Neuronal stem cell (in vitro differentiated cells): ENCODE measurements around the gene CRYBA2.

ENCODE experiments used
- DNase-seq: peaks from one replicate; pipeline ENCODE4 v3.0.0-alpha.2; 2013; ENCODE audit warnings: low spot score
- H2AFZ ChIP-seq: one replicate; pipeline ENCODE4 v1.6.1; 2013; ENCODE audit warnings: mild to moderate bottlenecking, low read length, inconsistent platforms
- H2AK5ac ChIP-seq: 2 replicates; pipeline ENCODE4 v1.6.1; 2013; ENCODE audit warnings: low read depth, mild to moderate bottlenecking, inconsistent platforms, low read length, moderate library complexity, mixed read lengths
- H2BK120ac ChIP-seq: 2 replicates; pipeline ENCODE4 v1.6.1; 2013; ENCODE audit warnings: low read depth, mild to moderate bottlenecking, inconsistent platforms, low read length, moderate library complexity, mixed read lengths
- H2BK12ac ChIP-seq: one replicate; pipeline ENCODE4 v1.6.1; 2013; ENCODE audit warnings: low read length, inconsistent platforms
- H2BK15ac ChIP-seq: 2 replicates; pipeline ENCODE4 v1.6.1; 2013; ENCODE audit warnings: mild to moderate bottlenecking, low read length, inconsistent platforms, mixed read lengths
- H2BK5ac ChIP-seq: one replicate; pipeline ENCODE4 v1.6.1; 2013; ENCODE audit warnings: inconsistent platforms, mild to moderate bottlenecking, low read length, moderate library complexity
- H3K14ac ChIP-seq: one replicate; pipeline ENCODE4 v1.6.1; 2013; ENCODE audit warnings: low read length, inconsistent platforms
- H3K18ac ChIP-seq: 2 replicates; pipeline ENCODE4 v1.6.1; 2013; ENCODE audit warnings: low read length, inconsistent platforms
- H3K23ac ChIP-seq: 2 replicates; pipeline ENCODE4 v1.6.1; 2013; ENCODE audit warnings: low read depth, mild to moderate bottlenecking, mixed read lengths, low read length, inconsistent platforms; ENCODE audit not compliant: poor library complexity
- H3K27ac ChIP-seq: replicated peaks from 3 replicates; pipeline ENCODE4 v1.5.1; 2013; ENCODE audit warnings: low read length, inconsistent platforms
- H3K27me3 ChIP-seq, 3 experiments: 2 replicates each; pipeline ENCODE4 v1.6.1; 2013; ENCODE audit warnings: low read length in 3 of 3, mild to moderate bottlenecking in 2 of 3, inconsistent platforms in 1 of 3, low read depth in 1 of 3, mixed read lengths in 1 of 3, moderate library complexity in 1 of 3; ENCODE audit not compliant: control insufficient read depth in 3 of 3, insufficient read depth in 3 of 3
- H3K36me3 ChIP-seq, 2 donors: replicated peaks in 1 of 2; 2 replicates each; pipeline ENCODE4 v1.6.1; 2013; ENCODE audit warnings: low read length in 2 of 2; ENCODE audit not compliant: control insufficient read depth in 2 of 2, insufficient read depth in 2 of 2
- H3K4ac ChIP-seq: 2 replicates; pipeline ENCODE4 v1.6.1; 2013; ENCODE audit warnings: inconsistent platforms, mild to moderate bottlenecking, low read length, moderate library complexity
- H3K4me1 ChIP-seq, 2 donors: 1 replicate in 1 of 2; 2 replicates in 1 of 2; pipeline ENCODE4 v1.6.1; 2013; ENCODE audit warnings: low read length in 2 of 2, low read depth in 1 of 2; ENCODE audit not compliant: control insufficient read depth in 2 of 2, insufficient read depth in 1 of 2
- H3K4me2 ChIP-seq: one replicate; pipeline ENCODE4 v1.6.1; 2013; ENCODE audit warnings: mild to moderate bottlenecking, low read length, inconsistent platforms; ENCODE audit not compliant: insufficient read depth, poor library complexity, severe bottlenecking
- H3K4me3 ChIP-seq, 2 donors: 2 replicates each; pipeline ENCODE4 v1.5.1; 2013; ENCODE audit warnings: low read length in 2 of 2, mild to moderate bottlenecking in 2 of 2, inconsistent platforms in 1 of 2, moderate library complexity in 1 of 2
- H3K79me1 ChIP-seq: one replicate; pipeline ENCODE4 v1.6.1; 2013; ENCODE audit warnings: low read depth, mild to moderate bottlenecking, inconsistent platforms, low read length, moderate library complexity
- H3K9ac ChIP-seq: one replicate; pipeline ENCODE4 v1.6.1; 2013; ENCODE audit warnings: mild to moderate bottlenecking, low read depth, low read length, inconsistent platforms; ENCODE audit not compliant: poor library complexity
- H3K9me3 ChIP-seq, 2 donors: replicated peaks in 1 of 2; 2 replicates each; pipeline versions ENCODE3 to v1.6.1; 2013; ENCODE audit warnings: low read length in 2 of 2, mild to moderate bottlenecking in 2 of 2, inconsistent platforms in 1 of 2, low read depth in 1 of 2, mixed read lengths in 1 of 2, moderate library complexity in 1 of 2; ENCODE audit not compliant: control insufficient read depth in 2 of 2, insufficient read depth in 1 of 2
- H4K8ac ChIP-seq: one replicate; pipeline ENCODE4 v1.6.1; 2013; ENCODE audit warnings: low read depth, mild to moderate bottlenecking, inconsistent platforms, low read length, moderate library complexity
- H4K91ac ChIP-seq: one replicate; pipeline ENCODE4 v1.6.1; 2013; ENCODE audit warnings: low read length, low read depth, mild to moderate bottlenecking, inconsistent platforms; ENCODE audit not compliant: poor library complexity
- WGBS, 2 donors: extraction: QIAGEN DNeasy Blood & Tissue Kit; methylation state at CpG; one replicate each; pipeline ENCODE4 v1.1.7; 2013; ENCODE audit warnings: missing lambda C conversion rate in 2 of 2, mixed read lengths in 1 of 2; ENCODE audit not compliant: insufficient read length in 2 of 2, insufficient replicate concordance in 1 of 2; ENCODE audit errors: extremely low coverage in 2 of 2; 5-methylcytosine and 5-hydroxymethylcytosine counted together

CRYBA2 gene

DNA sequence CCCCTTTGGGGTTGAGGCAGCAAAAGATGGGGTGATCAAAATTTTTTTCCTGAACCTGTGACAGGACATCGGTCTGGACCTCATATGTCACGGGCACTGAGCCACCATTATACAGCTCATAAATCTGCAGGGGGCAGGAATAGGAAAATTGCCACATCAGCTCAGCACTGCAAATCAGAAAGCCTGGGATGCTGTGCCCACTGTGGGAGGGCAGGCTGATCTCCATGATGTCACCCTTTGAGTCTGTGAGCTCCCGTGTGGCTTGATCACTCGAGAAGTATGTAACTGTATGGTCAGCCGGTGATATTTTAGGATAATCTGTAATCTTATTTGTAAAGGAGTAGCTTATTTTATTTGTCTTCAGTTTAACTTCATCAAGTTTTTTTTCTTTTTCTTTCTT, 17.7 kb upstream of the CRYBA2 start:
- Histone ChIP-seq H3K4me1 (peaks cover 0 to 2% of the 10 kb centered on the region in 2 donors), H4K8ac (no peak overlapping the region), H2BK120ac (no peak overlapping the region), H3K4me2 (no peak overlapping the region), H3K9me3 (peaks cover 0 to 2% of the 10 kb centered on the region in 2 donors), H3K36me3 (no peaks in the 10 kb centered on the region), H4K91ac (no peak overlapping the region), H3K79me1 (no peaks in the 10 kb centered on the region), H2BK12ac (no peak overlapping the region), H3K27me3 (peaks cover 0 to 31% (median 11%) of the 10 kb centered on the region in 3 experiments), H2BK15ac (no peak overlapping the region), H3K18ac (no peak overlapping the region), H3K4me3 (no peak overlapping the region), H3K14ac (peak overlapping the region; percentile 14), H3K9ac (no peak overlapping the region), H3K27ac (no peak overlapping the region), H2AFZ (no peak overlapping the region), H2BK5ac (no peak overlapping the region), H2AK5ac (no peak overlapping the region), H3K4ac (no peak overlapping the region), H3K23ac (peak overlapping the region; percentile 75)
- DNase-seq, result no peak
- no CpG with 5 or more reads among the region's 5 CpGs for WGBS, 2 donors

DNA sequence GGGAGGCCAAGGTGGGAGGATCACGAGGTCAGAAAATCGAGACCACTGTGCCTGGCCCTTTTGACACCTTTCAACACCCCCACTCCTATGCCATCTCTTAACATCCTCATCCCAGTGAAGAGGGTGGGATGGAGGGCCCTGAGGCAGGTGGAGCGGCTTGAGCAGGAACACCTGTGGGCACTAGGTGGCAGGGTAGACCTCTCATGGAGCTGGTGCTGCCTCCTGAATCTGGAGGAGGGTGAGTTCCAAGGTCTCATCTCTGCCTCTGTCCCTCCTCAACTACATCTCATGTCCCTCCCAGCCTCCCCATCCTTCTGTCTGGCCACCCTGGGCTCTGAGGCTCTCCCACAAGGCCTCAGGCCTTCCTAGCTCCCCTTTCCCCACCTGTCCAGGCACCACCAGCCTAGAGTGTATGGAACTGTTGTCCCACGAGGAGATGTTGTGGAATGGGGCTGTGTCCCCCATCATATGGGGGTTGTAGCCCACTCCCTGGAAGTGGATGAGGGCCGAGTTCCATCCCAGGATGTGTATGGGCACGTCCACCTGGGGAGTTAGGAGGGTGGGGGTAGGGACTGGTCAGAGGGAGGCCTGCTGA, 17.0 kb upstream of the CRYBA2 start:
- H3K4ac ChIP-seq, result no peak overlapping the region
- H3K36me3 ChIP-seq, result no peaks in the 10 kb centered on the region
- no CpG with 5 or more reads among the region's 6 CpGs for WGBS, 2 donors
- H4K8ac ChIP-seq, result no peak overlapping the region
- no peak overlapping the region for H3K4me2 ChIP-seq
- H3K9me3 ChIP-seq, result peaks cover 0 to 2% of the 10 kb centered on the region in 2 donors
- H2BK120ac ChIP-seq, result no peak overlapping the region
- peak overlapping the region; percentile 75 for H3K23ac ChIP-seq
- no peak overlapping the region for H4K91ac ChIP-seq
- H2AFZ ChIP-seq, result no peak overlapping the region
- H3K9ac ChIP-seq, result no peak overlapping the region
- peaks cover 0 to 31% (median 17%) of the 10 kb centered on the region in 3 experiments for H3K27me3 ChIP-seq
- H2BK12ac ChIP-seq, result no peak overlapping the region
- peaks cover 0 to 2% of the 10 kb centered on the region in 2 donors for H3K4me1 ChIP-seq
- H3K27ac ChIP-seq, result no peak overlapping the region
- no peak for DNase-seq
- no peak overlapping the region for H2BK5ac ChIP-seq
- peak overlapping the region; percentile 72 for H3K18ac ChIP-seq
- H3K4me3 ChIP-seq, result no peak overlapping the region
- H2BK15ac ChIP-seq, result no peak overlapping the region
- H2AK5ac ChIP-seq, result no peak overlapping the region
- no peaks in the 10 kb centered on the region for H3K79me1 ChIP-seq
- H3K14ac ChIP-seq, result peak overlapping the region; percentile 14

GRCh38 chr2:219009294-219009693, 16.1 kb upstream of the CRYBA2 start:
- Histone ChIP-seq H3K79me1 (no peaks in the 10 kb centered on the region), H2AFZ (no peak overlapping the region), H3K36me3 (no peaks in the 10 kb centered on the region), H3K23ac (no peak overlapping the region), H3K9ac (peak overlapping the region; percentile 30), H3K4me3 (no peak overlapping the region), H3K14ac (no peak overlapping the region), H3K27ac (no peak overlapping the region), H3K27me3 (peaks cover 0 to 30% (median 21%) of the 10 kb centered on the region in 3 experiments), H4K91ac (no peak overlapping the region), H2AK5ac (no peak overlapping the region), H3K9me3 (peaks cover 0 to 2% of the 10 kb centered on the region in 2 donors), H2BK5ac (peak overlapping the region; percentile 66), H2BK120ac (no peak overlapping the region), H2BK12ac (no peak overlapping the region), H4K8ac (no peak overlapping the region), H3K4me2 (no peak overlapping the region), H3K4ac (no peak overlapping the region), H3K4me1 (no peaks in the 10 kb centered on the region), H3K18ac (no peak overlapping the region), H2BK15ac (no peak overlapping the region)
- no peak for DNase-seq
- no CpG with 5 or more reads among the region's 2 CpGs for WGBS, 2 donors

DNA sequence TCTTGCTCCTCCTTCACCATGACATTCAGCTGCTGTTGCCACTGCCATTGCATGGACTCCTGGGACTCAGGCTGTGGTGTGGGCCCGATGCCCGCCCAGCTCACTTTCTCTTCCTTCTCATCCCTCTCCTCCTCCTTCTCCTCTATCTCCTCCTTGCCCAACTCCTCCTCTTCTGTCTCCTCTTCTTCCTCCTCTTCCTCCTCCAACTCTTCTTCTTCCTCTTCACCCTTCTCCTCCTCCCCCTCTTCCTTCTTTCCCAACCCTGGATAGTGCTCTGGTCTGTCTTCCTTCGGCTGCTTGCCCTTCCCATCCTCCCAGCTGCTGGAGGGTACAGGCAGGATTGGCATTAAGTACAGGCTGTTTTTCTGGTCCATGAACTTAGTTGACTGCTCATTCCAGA, 10.8 kb upstream of the CRYBA2 start:
- H3K79me1 ChIP-seq, result no peaks in the 10 kb centered on the region
- H4K8ac ChIP-seq, result no peak overlapping the region
- H2AFZ ChIP-seq, result no peak overlapping the region
- H3K4me3 ChIP-seq, result peak overlapping the region in 1 of 2 donors; percentile 22
- no peak overlapping the region for H3K23ac ChIP-seq
- DNase-seq, result no peak
- peaks cover 0 to 1% of the 10 kb centered on the region in 2 donors for H3K9me3 ChIP-seq
- H2BK15ac ChIP-seq, result no peak overlapping the region
- H3K4me2 ChIP-seq, result no peak overlapping the region
- no peak overlapping the region for H2BK5ac ChIP-seq
- no peaks in the 10 kb centered on the region for H3K36me3 ChIP-seq
- H2BK120ac ChIP-seq, result no peak overlapping the region
- H3K27ac ChIP-seq, result no peak overlapping the region
- H3K4me1 ChIP-seq, result peaks cover 9 to 17% of the 10 kb centered on the region in 2 donors
- H3K4ac ChIP-seq, result no peak overlapping the region
- peak overlapping the region; percentile 71 for H2AK5ac ChIP-seq
- H3K9ac ChIP-seq, result no peak overlapping the region
- no peak overlapping the region for H3K14ac ChIP-seq
- no peak overlapping the region for H2BK12ac ChIP-seq
- no peak overlapping the region for H4K91ac ChIP-seq
- whole genome bisulfite sequencing, 2 donors, result no CpG with 5 or more reads among the region's 3 CpGs
- peak overlapping the region; percentile 24 for H3K18ac ChIP-seq
- H3K27me3 ChIP-seq, result peaks cover 30 to 75% (median 70%) of the 10 kb centered on the region in 3 experiments
